HG03064 (cell line): Measurements from ENCODE around the gene CSMD2.
"Not testable (repeated sequence)": the region's sequence is repeated elsewhere in the genome, so short reads cannot be mapped to it uniquely, and the experiment has no call there.

ENCODE experiments used
- ATAC-seq: cut with Tn5 transposase; IDR thresholded peaks from one replicate; pipeline ENCODE4 v1.9.1; 2021; ENCODE audit warnings: low read depth; ENCODE audit not compliant: unreplicated experiment

Gene CSMD2

GRCh38 chr1:34122080-34122932, 42.7 kb downstream of the CSMD2 start:
- ATAC-seq: no peak

GRCh38 chr1:34115233-34115632, 49.8 kb downstream of the CSMD2 start:
- ATAC-seq: no peak

DNA sequence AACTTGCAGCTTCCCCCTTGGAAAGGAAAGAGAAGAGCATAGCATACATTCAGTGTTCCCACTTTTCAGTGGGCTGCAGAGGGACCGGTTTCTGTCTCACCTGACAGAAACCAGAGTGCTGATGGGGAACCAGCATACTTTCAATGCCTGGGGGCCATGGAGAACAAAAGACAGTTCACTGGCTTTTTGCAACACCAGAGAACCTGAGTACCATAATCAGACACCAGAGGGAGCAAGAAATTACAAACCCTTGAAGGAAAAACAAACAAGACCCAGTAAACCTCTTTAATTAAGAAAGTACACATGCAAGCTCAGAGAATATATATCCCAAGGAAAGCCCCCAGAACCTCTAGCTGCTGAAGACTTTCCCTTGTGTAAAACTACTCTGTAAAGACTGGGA, 51.1 kb downstream of the CSMD2 start:
- no peak for ATAC-seq

GRCh38 chr1:34113362-34113761, 51.7 kb downstream of the CSMD2 start:
- ATAC-seq: no peak

- no peak for ATAC-seq
These were observed 56.3 kb downstream of the CSMD2 start for GRCh38 chr1:34108711-34109110.

GRCh38 chr1:34108269-34108668, 56.8 kb downstream of the CSMD2 start:
- no peak for ATAC-seq

DNA sequence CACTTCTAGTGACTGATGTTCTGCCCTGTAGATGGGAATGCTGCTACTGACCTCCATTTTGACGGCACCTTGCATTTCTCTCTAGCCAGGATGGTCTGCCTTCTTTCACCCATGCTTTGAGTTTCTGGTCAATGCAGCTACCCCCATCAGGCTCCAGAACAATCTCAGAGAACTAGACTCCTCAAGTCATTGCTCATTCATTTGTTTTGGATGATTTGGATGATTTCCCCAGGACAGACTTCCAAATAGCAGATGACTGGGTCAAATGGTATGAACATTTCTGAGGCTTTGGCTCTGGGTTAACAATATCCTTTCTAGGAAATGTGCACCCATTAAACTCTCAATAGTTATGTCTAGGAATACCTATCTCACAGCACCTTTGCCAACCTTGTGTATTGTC, 63.9 kb downstream of the CSMD2 start:
- no peak for ATAC-seq

- no peak for ATAC-seq
These were observed 64.7 kb downstream of the CSMD2 start for GRCh38 chr1:34100332-34100731.

GRCh38 chr1:34092399-34092798, 72.6 kb downstream of the CSMD2 start:
- not testable (repeated sequence) for ATAC-seq

- ATAC-seq: no peak
These were observed 75.3 kb downstream of the CSMD2 start for GRCh38 chr1:34089731-34090130.

DNA sequence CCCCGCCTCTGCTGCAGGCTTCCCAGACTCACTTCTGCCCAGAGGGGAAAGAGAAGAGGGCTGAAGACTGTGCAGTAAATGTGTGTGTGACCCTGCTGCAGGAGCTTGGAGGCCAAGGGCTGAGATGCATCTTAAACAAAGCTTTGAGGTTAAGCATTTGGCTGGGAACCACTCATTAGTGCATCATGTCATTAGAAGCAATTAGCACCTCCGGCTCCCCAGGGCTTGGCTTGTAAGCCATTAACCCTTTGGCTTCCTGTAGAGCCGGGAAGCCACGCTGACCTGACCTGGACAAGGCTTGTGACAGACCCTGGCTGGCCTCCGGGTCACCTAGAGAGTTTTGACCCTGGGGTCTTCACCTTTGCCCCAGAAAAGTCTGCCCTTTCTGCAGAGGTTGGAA, 77.0 kb downstream of the CSMD2 start:
- ATAC-seq: no peak

DNA sequence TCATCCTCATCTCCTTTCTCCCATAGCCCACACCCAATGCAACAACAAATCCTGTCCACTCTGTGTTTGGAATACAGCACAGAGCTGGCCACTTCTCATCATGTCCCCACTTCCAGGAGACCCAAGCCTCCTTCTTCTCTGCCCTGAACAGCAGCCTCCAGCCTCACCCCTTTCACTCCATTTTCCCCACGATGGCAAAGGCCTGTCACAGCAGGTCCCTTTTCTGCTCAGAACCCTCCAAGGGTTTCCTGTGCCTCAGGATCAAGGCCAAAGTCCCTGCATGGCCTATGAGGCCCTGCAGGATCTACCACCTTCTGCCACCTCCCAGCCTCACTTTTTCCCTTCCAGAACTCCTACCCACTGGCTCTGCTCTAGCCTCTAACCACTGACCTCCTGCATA, 78.5 kb downstream of the CSMD2 start:
- ATAC-seq: no peak

GRCh38 chr1:34083974-34084373, 81.1 kb downstream of the CSMD2 start:
- ATAC-seq: no peak

DNA sequence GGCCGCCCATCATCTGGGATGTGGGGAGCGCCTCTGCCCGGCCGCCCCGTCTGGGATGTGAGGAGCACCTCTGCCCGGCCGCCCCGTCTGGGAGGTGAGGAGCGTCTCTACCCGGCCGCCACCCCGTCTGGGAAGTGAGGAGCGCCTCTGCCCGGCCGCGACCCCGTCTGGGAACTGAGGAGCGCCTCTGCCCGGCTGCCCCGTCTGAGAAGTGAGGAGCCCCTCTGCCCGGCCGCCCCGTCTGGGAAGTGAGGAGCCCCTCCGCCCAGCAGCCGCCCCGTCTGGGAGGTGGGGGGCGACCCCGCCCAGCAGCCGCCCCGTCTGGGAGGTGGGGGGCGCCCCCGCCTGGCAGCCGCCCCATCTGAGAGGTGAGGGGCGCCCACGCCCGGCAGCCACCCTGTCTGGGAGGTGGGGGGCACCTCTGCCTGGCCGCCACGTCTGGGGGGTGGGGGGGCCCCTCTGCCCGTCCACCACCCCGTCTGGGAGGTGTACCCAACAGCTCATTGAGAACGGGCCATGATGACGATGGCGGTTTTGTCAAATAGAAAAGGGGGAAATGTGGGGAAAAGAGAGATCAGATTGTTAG, 82.9 kb downstream of the CSMD2 start:
- not testable (repeated sequence) for ATAC-seq

GRCh38 chr1:34078383-34078782, 86.6 kb downstream of the CSMD2 start:
- ATAC-seq: no peak

DNA sequence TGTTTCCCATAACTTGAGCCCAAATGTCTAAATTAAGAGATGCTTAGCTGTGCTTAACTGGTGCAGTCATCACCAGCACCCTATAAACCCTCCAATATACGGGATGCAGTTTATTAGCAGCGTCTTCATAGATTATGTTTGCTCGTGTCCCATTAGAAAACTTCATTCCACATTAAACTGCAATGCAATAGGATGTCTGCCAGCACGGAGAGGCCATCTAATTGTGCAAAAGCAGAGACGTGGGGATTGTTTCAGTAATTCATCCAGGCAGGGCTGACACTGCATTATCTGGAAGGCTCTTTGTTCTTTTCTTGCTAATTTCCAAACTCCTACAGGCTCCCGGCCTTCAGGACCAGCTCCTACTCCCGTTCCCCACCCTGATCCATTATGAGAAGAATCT, 89.5 kb downstream of the CSMD2 start:
- ATAC-seq: no peak

GRCh38 chr1:34073028-34073695, 91.9 kb downstream of the CSMD2 start:
- ATAC-seq: no peak

- no peak for ATAC-seq
These were observed 94.7 kb downstream of the CSMD2 start for GRCh38 chr1:34070201-34070836.

GRCh38 chr1:34066981-34067603, 97.9 kb downstream of the CSMD2 start:
- ATAC-seq: no peak

DNA sequence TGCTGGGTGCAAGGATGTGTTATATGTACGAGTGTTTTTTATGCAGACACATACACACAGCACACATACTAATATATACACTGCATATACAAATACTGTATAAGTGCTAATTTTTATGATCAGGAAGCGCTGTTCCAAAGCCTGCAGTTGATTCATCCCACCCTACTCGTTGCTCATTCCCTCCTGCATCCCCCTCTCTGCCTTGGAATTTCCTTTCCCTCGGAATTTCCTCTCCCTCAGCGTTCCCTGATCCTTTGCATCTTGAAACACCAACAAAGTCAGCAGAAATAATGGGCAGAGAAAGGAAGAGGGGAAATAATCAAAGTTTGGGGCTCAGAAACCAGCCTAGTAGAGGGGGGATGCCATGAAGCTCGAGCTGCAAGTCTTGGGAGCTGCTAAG, 98.9 kb downstream of the CSMD2 start:
- ATAC-seq: no peak

DNA sequence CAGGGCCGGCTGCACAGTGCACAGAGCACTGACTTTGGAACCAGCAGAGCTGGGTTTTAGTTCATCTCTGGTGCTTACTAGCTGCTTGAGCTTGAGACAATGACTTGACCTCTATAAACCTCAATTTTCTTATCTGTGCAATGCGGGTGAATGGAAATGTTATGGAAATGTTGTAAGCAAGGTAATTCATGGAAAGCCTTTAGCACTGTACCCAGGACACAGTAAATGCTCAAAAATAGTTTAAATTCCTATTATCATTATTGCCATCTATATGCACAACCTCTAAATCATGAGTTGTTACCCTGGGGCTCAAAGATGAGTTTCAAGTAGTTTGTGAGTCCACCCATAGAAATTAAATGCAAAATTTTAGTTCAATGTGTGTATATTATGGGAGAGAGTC, 99.5 kb downstream of the CSMD2 start:
- ATAC-seq: no peak
